H54 (cell line): ENCODE data around the gene OR7G2.
A peak's percentile ranks its signal among the peaks of the same experiment; 100 is the strongest.
"Not testable (repeated sequence)": the region's sequence is repeated elsewhere in the genome, so short reads cannot be mapped to it uniquely, and the experiment has no call there.

ENCODE experiments used
- DNase-seq: peaks from one replicate; pipeline ENCODE4 v3.0.0; 2011; ENCODE audit warnings: low spot score, mixed read lengths; ENCODE audit not compliant: insufficient read length
- FAIRE-seq: peaks from 3 replicates; lab custom pipeline; 2011; peaks lifted over from hg19 to GRCh38; lab: Jason Lieb, UNC
- POLR2A ChIP-seq: IDR thresholded peaks from 2 replicates; pipeline ENCODE4 v1.6.1; 2011; ENCODE audit warnings: low read depth, mild to moderate bottlenecking, low read length

OR7G2 gene

DNA sequence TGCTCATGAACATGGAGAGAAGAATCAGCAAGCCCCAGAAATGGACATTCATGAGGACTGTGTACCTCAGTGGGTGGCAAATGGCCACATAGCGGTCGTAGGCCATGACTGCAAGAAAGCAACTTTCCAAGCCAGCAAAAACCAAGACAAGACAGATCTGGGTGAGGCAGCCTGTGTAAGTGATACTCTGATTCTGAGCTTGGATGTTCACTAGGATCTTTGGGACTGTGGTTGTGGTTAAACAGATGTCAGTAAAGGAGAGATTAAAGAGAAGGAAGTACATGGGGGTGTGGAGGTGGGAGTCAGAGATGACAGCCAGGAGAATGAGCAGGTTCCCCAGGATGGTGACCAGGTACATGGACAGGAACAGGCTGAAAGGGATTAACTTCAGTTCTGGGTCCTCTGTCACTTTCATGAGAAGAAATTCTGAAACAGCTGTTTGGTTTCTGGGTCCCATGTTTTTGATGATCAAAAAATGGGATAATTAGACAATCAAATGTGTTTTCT, 8.1 kb upstream of the OR7G2 start, which contains the start of gene OR7G1:
Gene OR7G1 (minus strand): TSS at position 457 of the 507 bp plus-strand sequence. CDS start 0 bp downstream, at position 457.
- DNase-seq (no peak), FAIRE-seq (no peak)
- no peak for TF ChIP-seq POLR2A

DNA sequence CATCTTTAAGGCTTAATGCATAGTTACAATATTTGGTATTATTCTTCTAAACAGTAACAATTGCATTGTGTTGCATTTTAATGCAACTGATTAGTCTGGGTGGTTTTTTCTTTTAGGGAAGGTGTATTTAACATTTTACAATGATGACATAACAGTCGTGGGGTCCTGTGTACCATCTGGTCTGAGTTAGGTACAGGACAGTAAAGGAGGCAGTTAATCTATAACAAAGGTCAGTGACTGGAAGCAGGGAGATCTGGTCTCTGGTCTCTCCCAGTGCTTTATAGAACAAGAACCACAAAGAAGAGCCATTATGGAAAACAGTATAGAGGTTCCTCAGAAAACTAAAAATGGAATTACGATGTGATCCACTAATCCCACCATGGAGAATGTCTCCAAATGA, 2.7 kb upstream of the OR7G2 start:
- DNase-seq, result no peak
- TF ChIP-seq POLR2A, result no peak
- FAIRE-seq, result no peak

DNA sequence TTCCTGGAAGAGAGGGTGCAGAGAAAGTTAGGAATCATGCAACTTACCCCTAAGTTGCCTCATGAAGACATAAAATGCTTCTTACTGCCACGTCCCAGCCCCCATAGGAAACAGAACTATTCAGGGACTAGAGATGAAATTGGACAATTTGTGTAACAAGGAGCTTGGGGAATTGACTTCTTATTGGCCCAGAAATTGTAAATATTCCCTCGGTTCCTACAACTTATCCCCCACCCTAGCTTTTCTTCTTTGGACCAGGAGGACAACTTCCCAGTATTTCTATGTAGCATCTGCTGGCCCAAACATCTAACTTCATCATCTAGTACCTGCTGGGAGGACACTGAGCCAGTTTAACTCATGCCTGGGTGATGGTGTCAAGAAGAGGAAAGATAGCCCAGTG, 20.5 kb downstream of the OR7G2 start, which contains the start of gene OR1M1:
Gene OR1M1 (plus strand): TSS at position 301 of the 400 bp plus-strand sequence. CDS start 6,184 bp downstream, outside the sequence.
- no peak for TF ChIP-seq POLR2A
- no peak for DNase-seq
- FAIRE-seq, result no peak

DNA sequence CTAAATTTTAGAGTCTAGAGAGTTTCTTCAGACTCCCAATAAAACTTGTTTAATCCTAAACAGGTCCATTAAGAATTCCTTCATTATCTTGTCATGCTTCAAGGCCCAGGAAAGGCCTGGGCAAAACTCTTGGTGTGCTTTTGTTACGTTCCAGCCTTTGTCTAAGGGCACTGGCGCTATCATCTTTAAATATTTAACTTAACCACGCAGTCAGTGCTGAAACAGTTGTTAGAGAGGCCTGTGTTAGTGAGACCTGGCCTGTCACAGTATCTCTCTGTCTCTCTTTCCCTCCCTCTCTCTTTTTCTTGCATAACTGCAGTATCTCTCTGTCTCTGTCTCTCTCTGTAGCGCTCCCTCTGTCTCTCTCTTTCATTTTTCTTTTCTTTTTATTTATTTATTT, 28.6 kb downstream of the OR7G2 start:
- no peak for DNase-seq
- TF ChIP-seq POLR2A, result no peak
- no peak for FAIRE-seq

DNA sequence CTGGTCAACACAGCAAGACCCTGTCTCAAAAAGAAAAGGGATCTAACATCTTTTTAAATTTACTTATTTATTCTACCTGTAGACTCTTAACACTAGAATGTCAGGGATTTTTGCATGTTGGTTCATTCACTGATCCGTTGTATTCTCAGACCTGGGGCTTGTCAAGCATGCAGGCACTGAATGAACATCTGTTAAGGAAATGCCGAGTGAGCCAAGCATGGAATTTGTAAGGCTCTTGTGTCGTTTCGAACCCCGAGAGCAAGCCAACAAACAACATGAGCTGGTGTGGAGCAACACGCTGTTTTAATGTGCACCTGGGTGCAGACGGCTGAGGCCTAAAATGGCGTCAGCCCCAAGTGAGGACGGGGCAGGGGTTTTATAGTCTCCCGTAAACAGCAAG, 30.4 kb downstream of the OR7G2 start:
- DNase-seq (no peak), FAIRE-seq (no peak)
- TF ChIP-seq POLR2A, result no peak

DNA sequence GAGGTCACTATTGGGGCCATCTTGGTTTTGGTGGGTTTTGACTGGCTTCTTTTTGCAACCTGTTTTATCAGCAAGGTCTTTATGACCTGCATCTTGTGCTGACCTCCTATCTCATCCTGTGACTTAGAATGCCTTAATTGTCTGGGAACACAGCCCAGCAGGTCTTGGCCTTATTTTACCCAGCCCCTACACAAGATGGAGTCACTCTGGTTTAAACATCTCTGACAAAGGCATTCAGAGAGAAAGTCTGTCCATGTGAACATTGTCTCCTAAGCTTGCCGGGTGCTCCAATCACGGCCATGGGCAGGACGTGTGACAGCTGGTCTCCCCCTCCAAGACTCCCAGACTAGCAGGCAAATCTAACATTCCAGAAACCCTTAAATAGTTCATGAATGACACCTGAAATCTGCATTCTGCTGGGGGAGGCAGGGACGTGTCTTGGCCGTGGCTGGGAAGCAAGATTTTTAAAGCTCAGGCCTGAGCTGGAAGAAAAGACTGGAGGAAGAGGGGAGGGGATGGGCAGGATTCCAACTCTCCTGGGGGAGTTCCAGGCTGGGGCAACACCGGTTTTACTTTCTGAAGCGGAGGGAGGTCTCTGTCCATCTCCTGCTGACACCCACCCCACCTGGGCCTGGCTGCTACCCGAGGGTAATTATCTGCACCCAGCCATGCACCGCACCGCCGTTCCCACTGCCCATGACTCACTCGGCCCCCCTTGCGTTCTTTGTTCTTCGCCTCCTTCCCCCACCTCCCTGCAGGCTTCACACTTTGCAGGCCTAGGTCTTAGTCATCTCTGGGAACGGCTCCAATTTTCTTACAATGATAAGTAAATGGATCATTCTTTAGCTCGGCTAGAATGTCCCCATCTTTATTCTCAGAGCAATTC, 32.0 kb downstream of the OR7G2 start:
- DNase-seq (peak; percentile 93), FAIRE-seq (peak; percentile 64)
- no peak for TF ChIP-seq POLR2A

DNA sequence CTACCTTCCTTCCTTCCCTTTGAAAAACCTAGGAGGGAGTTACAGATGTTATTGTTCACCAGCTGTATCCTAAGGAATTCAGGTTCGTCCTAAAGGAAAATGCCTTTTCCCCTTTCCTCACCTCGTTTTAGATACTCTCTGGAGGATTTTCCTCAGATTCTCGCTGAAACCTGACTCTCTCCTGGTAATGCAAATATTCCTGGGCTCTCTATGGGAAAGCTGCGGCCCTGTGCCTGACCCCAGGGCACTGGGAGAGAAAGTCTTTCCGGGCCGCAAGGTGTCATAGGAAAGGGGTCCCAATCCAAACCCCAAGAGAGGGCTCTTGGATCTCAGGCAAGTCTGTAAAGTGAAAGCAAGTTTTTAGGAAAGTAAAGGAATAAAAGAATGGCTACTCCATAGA, 33.5 kb downstream of the OR7G2 start:
- no peak for DNase-seq
- FAIRE-seq, result no peak
- TF ChIP-seq POLR2A, result no peak

DNA sequence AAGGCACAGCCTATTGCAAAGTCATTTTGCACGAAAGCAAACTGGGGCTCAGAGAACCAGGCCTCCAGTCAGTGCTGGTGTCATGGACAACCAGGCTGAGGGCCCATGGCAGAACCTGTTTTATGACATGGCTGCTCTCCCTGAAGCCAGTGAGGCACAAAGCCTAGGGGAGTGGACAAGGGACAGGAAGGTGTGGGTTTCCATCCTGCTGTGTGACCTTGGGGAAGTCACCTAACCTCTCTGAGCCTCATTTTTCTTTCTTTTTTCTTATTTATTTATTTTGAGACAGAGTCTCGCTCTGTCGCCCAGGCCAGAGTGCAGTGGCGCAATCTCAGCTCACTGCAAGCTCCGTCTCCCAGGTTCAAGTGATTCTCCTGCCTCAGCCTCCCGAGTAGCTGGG, 35.6 kb downstream of the OR7G2 start:
- not testable (repeated sequence) for DNase-seq, FAIRE-seq

DNA sequence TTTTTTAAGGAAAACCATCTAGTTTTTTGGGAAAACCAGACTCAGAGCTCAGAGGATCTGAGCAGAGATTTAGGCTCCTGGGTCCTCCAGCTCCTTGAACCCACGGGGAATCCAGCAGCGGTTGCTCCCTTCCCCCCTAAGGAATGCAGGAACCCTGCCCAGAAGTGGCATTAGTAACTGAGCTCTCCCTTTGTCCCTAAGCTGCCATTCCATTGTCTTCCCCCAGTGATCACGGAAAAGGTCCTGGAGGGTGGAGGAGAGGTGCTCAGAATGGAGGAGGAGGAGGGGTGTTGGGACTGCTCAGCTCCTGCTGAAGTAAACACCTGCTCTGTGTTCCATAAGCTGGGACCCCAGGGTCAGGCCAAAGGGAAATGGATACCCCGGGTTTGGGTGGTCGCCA, 37.2 kb downstream of the OR7G2 start:
- FAIRE-seq, result no peak
- no peak for DNase-seq
- TF ChIP-seq POLR2A, result no peak

DNA sequence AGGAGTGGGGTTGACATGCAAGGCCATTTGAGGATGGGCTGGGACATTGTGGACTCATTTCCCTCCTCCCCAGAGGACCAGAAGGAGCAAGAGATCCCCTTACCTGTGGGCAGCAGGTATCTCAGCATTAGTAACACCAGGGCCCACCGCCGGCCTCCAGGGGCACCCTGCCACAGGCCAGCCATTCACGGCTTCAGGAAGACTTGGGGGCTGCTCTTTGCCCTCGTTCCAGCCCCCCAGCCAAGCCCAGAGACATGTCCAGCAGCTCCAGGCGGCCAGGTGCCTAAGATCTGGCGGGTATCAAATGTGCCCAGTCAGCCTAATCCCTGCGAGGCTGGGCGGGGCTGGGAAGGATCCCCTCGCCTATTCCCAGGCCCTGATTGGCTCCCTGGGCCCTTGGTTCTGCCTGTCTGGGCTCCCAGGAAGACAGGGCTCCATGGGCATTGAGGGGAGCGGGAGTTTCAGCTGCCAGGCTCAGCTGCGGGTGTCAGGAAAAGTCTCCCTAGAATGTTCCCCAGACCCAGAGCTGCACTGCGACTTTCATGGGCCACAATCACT, 41.7 kb downstream of the OR7G2 start:
- DNase-seq (no peak), FAIRE-seq (no peak)
- TF ChIP-seq POLR2A, result no peak

DNA sequence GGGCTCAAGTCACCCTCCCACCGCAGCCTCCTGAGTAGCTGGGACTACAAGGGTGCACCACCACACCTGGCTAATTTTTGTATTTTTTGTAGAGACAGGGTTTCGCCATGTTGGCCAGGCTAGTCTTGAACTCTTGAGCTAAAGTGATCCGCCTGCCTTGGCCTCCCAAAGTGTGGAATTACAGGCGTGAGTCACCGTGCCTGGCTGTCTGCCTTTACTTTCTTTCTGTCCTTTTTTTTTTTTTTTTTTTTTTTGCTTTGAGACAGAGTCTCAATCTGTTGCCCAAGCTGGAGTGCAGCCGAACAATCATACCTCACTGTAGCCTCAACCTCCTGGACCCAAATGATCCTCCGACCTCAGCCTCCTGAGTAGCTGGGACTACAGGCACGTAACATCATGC, 45.4 kb downstream of the OR7G2 start:
- DNase-seq, result no peak
- no peak for TF ChIP-seq POLR2A
- no peak for FAIRE-seq

DNA sequence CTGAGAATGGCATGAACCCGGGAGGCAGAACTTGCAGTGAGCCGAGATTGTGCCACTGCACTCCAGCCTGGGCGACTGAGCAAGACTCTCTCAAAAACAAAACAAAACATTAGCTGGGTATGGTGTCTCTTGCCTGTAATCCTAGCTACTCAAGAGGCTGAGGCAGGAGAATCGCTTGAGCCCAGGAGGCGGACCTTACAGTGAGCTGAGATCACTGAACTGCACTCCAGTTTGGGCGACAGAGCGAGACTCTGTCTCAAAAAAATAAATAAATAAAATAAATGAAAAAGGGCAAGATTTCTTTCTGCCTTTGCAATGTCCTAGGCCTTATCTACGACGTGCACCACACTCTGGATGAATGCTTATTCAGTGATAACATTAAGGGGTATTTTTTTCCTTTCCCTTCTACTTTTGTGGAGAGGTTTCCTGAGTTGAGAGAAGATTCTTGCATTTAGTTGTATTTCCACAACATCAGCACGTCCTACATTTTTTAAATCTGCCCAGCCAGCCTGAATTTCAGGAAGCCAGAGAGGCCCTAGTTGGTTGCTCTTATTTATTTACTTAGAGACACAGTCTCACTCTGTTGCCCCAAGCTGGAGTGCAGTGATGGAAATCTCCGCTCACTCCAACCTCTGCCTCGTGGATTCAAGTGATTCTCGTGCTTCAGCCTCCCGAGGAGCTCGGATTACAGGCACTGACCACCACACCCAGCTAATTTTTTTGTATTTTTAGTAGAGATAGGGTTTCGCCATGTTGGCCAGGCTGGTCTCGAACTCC, 46.5 kb downstream of the OR7G2 start:
- no peak for TF ChIP-seq POLR2A
- DNase-seq, result no peak
- FAIRE-seq, result no peak

DNA sequence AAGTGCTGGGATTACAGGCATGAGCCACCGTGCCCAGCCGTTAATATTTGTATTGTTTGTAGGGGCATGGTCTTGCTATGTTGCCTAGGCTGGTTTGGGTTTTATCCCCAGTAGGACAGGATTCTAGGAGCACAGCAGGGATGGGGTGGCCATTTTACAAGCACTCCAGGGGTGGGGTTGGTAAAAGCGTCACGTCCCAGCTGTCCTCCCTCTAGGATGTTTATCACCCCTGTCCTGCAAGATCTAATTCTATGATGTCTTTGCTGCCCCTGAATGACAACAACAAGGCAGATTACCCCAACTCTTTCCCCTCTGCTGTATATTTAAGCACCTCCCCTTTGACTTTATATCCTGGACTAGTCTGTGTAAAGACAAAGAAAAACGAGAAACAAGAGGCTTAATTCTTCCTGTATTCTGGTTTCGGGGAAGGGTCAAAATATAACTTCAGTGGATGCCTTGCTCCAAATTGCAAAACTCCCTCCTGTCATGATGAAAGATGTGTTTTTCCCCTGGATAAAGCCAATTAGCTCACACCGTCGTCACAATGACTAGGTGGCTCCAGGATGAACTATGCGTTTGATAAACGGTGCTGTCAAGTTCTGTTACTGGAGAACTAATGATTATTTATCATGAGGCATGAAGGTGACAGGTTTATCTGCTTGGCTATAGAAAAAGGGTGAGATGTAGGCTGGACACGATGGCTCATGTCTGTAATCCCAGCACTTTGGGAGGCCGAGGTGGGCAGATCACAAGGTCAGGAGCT, 48.2 kb downstream of the OR7G2 start:
- no peak for FAIRE-seq
- no peak for TF ChIP-seq POLR2A
- DNase-seq, result no peak
